Measurements from ENCODE around the gene GRID2. TPM values are rescaled to one million over a fixed set of nuclear protein-coding genes. Genes with fewer than 3 reads are reported as not detected.

GRID2 gene
- polyA plus RNA-seq, 1 donor (not counting 4 experiments of a cell fraction or from before 2014, with no cell fraction given) = not detected

DNA sequence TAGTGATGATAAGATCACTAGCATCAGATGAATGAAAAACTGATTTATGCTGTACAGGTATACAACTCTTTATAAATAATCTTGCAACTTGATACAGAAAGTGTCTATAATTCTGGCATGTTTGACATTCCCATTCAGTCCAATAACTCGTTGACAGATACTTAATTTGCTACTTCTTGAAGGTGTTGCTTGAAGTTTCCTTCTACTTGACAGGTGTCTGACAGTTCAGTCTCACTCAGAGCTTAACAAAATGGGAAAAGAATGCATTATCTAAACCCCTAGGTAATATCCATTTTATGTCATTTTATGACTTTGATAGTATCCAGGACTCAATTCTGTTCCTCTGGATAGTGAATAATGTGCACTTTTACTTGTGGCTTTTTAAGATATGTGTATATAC lies 508.9 kb downstream of the GRID2 start:
- H3K9ac ChIP-seq (ENCODE audit: control insufficient read depth, extremely low read depth, insufficient read depth, low read length) = no peak overlapping the region
- no peak for TF ChIP-seq EZH2 (IDR thresholded peaks at IDR 0.05; ENCODE audit: low read length)
- TF ChIP-seq, protein P1, sequence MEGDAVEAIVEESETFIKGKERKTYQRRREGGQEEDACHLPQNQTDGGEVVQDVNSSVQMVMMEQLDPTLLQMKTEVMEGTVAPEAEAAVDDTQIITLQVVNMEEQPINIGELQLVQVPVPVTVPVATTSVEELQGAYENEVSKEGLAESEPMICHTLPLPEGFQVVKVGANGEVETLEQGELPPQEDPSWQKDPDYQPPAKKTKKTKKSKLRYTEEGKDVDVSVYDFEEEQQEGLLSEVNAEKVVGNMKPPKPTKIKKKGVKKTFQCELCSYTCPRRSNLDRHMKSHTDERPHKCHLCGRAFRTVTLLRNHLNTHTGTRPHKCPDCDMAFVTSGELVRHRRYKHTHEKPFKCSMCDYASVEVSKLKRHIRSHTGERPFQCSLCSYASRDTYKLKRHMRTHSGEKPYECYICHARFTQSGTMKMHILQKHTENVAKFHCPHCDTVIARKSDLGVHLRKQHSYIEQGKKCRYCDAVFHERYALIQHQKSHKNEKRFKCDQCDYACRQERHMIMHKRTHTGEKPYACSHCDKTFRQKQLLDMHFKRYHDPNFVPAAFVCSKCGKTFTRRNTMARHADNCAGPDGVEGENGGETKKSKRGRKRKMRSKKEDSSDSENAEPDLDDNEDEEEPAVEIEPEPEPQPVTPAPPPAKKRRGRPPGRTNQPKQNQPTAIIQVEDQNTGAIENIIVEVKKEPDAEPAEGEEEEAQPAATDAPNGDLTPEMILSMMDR (optimal IDR thresholded peaks at IDR 0.05 in 1 of 3, IDR thresholded peaks at IDR 0.05 in 1 of 3, conservative IDR thresholded peaks at IDR 0.05 in 1 of 3; ENCODE audit: extremely low read depth in 1 of 3, insufficient read depth in 2 of 3, low read length in 3 of 3) = no peak
- H3K27ac ChIP-seq (ENCODE audit: control insufficient read depth, insufficient read depth, low read length) = no peak overlapping the region
- H3K27me3 ChIP-seq (ENCODE audit: control insufficient read depth, extremely low read depth, insufficient read depth, low read length) = no peaks in the 10 kb centered on the region
- DNase-seq (ENCODE audit: low read depth, low spot score) = no peak
- no peak overlapping the region for H3K4me3 ChIP-seq (ENCODE audit: control insufficient read depth in 2 of 3, extremely low read depth in 1 of 3, insufficient read depth in 2 of 3, low read depth in 1 of 3, low read length in 3 of 3)
- no peaks in the 10 kb centered on the region for H3K9me1 ChIP-seq (ENCODE audit: control insufficient read depth, extremely low read depth, insufficient read depth, low read length)
- no peak overlapping the region for H3K4me2 ChIP-seq (ENCODE audit: control insufficient read depth, extremely low read depth, insufficient read depth, low read depth, low read length)
- no peaks in the 10 kb centered on the region for H3K36me3 ChIP-seq (ENCODE audit: control insufficient read depth in 2 of 2, extremely low read depth in 1 of 2, insufficient read depth in 2 of 2, low read length in 2 of 2)
- H4K20me1 ChIP-seq (ENCODE audit: control insufficient read depth, extremely low read depth, insufficient read depth, low read length) = no peaks in the 10 kb centered on the region
- H3K4me1 ChIP-seq (ENCODE audit: control insufficient read depth, extremely low read depth, insufficient read depth, low read length) = no peaks in the 10 kb centered on the region
- FAIRE-seq = no peak
- no peak overlapping the region for H2AFZ ChIP-seq (ENCODE audit: control insufficient read depth, low read length)
- dilution Hi-C loops (cut with MboI; ENCODE audit: extremely low pct_ligation_motif_present, low sequenced_read_pairs) = no loop called here
- H3K79me2 ChIP-seq (ENCODE audit: control insufficient read depth, insufficient read depth, low read length) = no peaks in the 10 kb centered on the region
- H3K9me3 ChIP-seq (ENCODE audit: control insufficient read depth, low read depth, low read length) = no peaks in the 10 kb centered on the region

DNA sequence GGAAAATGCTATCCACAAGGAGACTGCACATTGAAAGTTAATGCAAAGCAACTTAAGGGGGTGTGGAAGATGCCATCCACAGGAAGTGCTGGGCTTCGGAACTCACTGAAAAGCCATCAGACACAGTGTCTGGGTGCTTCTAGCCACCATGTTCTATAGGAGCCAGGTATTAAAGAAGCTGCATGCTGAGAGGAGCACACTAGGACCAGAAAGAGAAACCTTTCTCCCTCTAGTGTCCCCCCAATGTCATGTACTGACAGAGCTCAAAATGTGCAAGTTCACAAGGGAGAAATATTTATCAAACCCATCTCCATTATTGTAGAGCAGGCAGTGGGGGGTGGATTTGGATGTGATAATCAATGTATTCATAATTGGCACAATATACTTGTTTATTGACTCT lies 510.9 kb downstream of the GRID2 start:
- no peaks in the 10 kb centered on the region for H3K79me2 ChIP-seq (ENCODE audit: control insufficient read depth, insufficient read depth, low read length)
- no peak overlapping the region for H3K9ac ChIP-seq (ENCODE audit: control insufficient read depth, extremely low read depth, insufficient read depth, low read length)
- H3K9me3 ChIP-seq (ENCODE audit: control insufficient read depth, low read depth, low read length) = no peaks in the 10 kb centered on the region
- no peaks in the 10 kb centered on the region for H3K36me3 ChIP-seq (ENCODE audit: control insufficient read depth in 2 of 2, extremely low read depth in 1 of 2, insufficient read depth in 2 of 2, low read length in 2 of 2)
- no peaks in the 10 kb centered on the region for H4K20me1 ChIP-seq (ENCODE audit: control insufficient read depth, extremely low read depth, insufficient read depth, low read length)
- DNase-seq (ENCODE audit: low read depth, low spot score) (no peak), FAIRE-seq (no peak)
- dilution Hi-C loops (cut with MboI; ENCODE audit: extremely low pct_ligation_motif_present, low sequenced_read_pairs) = no loop called here
- H3K9me1 ChIP-seq (ENCODE audit: control insufficient read depth, extremely low read depth, insufficient read depth, low read length) = no peaks in the 10 kb centered on the region
- no peaks in the 10 kb centered on the region for H3K27me3 ChIP-seq (ENCODE audit: control insufficient read depth, extremely low read depth, insufficient read depth, low read length)
- no peak overlapping the region for H3K4me3 ChIP-seq (ENCODE audit: control insufficient read depth in 2 of 3, extremely low read depth in 1 of 3, insufficient read depth in 2 of 3, low read depth in 1 of 3, low read length in 3 of 3)
- H3K4me1 ChIP-seq (ENCODE audit: control insufficient read depth, extremely low read depth, insufficient read depth, low read length) = no peaks in the 10 kb centered on the region
- H3K27ac ChIP-seq (ENCODE audit: control insufficient read depth, insufficient read depth, low read length) = no peak overlapping the region
- no peak overlapping the region for H2AFZ ChIP-seq (ENCODE audit: control insufficient read depth, low read length)
- no peak overlapping the region for H3K4me2 ChIP-seq (ENCODE audit: control insufficient read depth, extremely low read depth, insufficient read depth, low read depth, low read length)
- TF ChIP-seq, protein P1 (optimal IDR thresholded peaks at IDR 0.05 in 1 of 3, IDR thresholded peaks at IDR 0.05 in 1 of 3, conservative IDR thresholded peaks at IDR 0.05 in 1 of 3; ENCODE audit: extremely low read depth in 1 of 3, insufficient read depth in 2 of 3, low read length in 3 of 3) = no peak
- TF ChIP-seq EZH2 (IDR thresholded peaks at IDR 0.05; ENCODE audit: low read length) = no peak
